ENCODE measurements around the gene DNAH9.

DNA sequence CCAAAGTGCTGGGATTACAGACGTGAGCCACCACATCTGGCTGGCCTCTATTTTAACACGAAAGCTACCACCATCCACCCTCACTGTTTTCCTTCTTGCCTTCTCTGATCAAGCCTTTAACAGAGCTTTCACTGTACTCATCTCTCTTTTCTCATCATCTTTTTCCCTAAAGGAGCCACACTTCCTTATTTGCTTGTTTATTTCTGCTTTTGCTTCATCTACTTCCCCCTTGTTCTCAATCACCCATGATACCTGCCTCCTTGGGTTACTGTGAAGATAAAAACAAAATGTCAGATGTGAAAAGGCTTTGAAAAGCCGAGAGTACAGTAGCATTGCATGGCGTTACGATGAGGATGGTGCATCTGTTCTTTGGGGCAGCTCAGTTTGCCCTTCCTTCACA is 319.1 kb downstream of the DNAH9 start:
- TF ChIP-seq POLR2A (IDR thresholded peaks at IDR 0.05) (no peak), CTCF (IDR thresholded peaks at IDR 0.05) (no peak)
